22Rv1 (cell line): ENCODE results near the gene TMCO4.
"Not testable (repeated sequence)": the region's sequence is repeated elsewhere in the genome, so short reads cannot be mapped to it uniquely, and the experiment has no call there.

ENCODE experiments used
- H3K27ac ChIP-seq: fragments of 450-650 bp; 2 replicates; pipeline ENCODE4 v1.5.1; 2017
- CTCF ChIP-seq: fragments of 450-650 bp; IDR thresholded peaks from 2 replicates; pipeline ENCODE4 v1.5.1; 2017; ENCODE audit warnings: mild to moderate bottlenecking
- ZFX ChIP-seq: fragments of 450-650 bp; IDR thresholded peaks from 2 replicates; pipeline ENCODE4 v1.6.1; 2017; ENCODE audit warnings: antibody characterized with exemption, borderline replicate concordance

The TMCO4 gene

GRCh38 chr1:19800076-19800804 is 524 bp upstream of the TMCO4 start:
- peak overlapping the region; percentile 83 for H3K27ac ChIP-seq
- TF ChIP-seq ZFX (no peak), CTCF (no peak)

DNA sequence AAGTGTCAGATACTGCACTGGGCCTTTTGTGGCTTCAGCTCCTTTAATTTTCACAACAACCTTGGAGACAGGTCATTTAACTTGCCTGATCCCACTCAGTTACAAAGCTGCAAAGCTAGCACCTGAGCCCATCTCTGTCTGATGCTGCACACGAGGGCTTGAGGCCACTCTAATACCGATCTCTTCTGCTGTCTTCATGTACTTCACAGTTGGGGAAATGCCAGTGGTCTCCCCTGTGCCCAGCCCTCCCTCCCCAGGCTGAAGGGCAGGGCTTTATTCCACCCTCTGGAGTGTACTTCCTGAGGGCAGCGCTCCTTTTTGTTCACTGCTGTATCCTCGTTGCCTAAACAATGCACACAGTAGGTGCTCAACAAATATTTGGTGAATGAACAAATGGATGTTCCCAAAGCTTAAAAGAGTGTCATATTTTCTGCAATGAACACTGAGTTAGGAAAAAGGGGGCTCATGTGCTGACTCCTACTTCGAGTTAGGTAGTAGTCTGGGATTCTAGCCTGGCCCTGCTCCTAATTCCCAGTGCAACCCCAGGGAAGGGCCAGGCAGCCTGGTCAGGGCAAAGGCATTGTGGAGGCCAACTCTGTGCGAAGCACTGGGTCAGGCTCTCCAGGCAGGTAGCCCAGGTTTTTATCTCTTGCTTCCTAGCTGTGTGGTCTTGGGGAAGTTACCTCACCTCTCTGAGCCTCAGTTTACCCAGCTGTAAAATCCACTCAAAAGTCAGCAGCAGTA is 1.1 kb downstream of the TMCO4 start:
- peak overlapping the region; percentile 83 for H3K27ac ChIP-seq
- TF ChIP-seq CTCF (no peak), ZFX (no peak)

- TF ChIP-seq ZFX, result no peak
- no peak for TF ChIP-seq CTCF
- H3K27ac ChIP-seq, result peak overlapping the region; percentile 83
Observed at GRCh38 chr1:19797827-19798226, 1.9 kb downstream of the TMCO4 start.

- TF ChIP-seq CTCF, result no peak
- TF ChIP-seq ZFX, result no peak
Observed at GRCh38 chr1:19794583-19794982, 5.1 kb downstream of the TMCO4 start.

DNA sequence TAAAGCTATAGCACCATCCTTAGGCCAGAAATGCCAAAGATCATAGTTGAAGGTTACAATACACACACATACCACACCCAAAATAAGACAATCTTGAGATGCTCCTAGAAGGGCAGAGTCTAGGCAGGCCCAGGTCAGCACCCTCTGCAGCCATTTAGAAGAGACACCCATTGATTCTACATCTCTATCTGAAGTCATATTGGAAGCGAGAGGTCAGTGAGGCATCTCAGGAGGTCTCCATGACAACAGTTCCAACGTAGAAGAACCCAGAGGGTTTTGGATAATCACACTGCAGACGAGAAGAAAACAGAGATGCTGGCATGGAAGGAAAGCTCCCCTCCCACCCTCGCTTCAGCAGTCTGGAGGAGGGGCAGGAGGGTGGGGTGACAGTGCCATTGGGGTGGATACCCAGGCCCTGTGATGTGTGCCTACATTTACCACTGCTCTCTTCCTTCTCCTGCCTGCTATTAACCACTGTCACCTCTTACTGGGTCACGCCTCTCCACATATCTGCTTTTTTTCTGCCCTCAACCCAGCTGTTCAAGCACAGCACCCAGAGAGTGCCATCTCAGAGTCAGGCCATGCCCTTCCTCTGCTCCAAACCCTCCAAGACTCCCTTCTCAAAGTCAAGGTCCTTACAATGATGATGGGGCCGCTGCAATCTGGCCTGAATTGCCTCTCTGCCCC is 6.2 kb downstream of the TMCO4 start:
- TF ChIP-seq CTCF, result no peak
- TF ChIP-seq ZFX, result no peak

More at GRCh38 chr1:19794583-19794982, 5.1 kb downstream of the TMCO4 start:
- H3K27ac ChIP-seq, result no peak overlapping the region

DNA sequence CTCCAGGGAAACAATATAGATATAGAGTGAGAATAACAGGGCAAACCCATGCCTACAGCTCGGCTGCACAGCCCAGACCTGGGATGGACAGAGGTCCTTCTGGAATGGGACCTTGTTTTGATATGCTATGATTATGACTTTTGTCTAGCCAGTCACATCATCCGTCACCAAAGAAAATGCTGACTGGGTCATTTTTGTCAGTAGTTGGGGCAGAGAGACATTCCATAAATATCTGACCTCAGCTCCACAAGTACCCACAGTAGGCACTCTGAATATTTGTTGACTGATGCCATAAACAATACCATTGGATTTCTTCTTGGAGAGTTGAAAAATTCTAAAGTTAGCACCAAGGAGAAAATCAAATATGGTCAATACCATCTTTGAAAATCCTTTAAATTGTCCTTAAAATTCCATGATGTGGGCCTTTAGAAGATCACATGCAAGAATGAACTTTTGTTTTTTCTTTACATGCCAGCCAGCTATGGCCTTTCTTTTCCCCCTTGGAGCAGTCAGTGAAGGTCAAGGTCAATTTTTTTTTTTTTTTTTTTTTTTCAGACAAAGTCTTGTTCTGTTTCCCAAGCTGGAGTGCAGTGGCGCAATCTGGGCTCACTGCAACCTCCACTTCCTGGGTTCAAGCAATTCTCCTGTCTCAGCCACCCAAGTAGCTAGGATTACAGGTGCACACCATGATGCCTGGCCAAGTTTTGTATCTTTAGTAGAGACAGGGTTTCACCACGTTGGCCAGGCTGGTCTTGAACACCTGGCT is 7.3 kb downstream of the TMCO4 start:
- TF ChIP-seq CTCF (no peak), ZFX (no peak)
- no peak overlapping the region for H3K27ac ChIP-seq

More for the DNA sequence above, 6.2 kb downstream of the TMCO4 start:
- no peak overlapping the region for H3K27ac ChIP-seq

GRCh38 chr1:19790061-19790975 is 9.4 kb downstream of the TMCO4 start:
- H3K27ac ChIP-seq, result not testable (repeated sequence)
